GM19240 (cell line): ENCODE data around the gene IL15.
"Not testable (repeated sequence)": the region's sequence is repeated elsewhere in the genome, so short reads cannot be mapped to it uniquely, and the experiment has no call there.

Experiments
- DNase-seq: peaks from one replicate; pipeline ENCODE4 v3.0.0; 2011; ENCODE audit warnings: low spot score; ENCODE audit not compliant: insufficient read length

Gene IL15

DNA sequence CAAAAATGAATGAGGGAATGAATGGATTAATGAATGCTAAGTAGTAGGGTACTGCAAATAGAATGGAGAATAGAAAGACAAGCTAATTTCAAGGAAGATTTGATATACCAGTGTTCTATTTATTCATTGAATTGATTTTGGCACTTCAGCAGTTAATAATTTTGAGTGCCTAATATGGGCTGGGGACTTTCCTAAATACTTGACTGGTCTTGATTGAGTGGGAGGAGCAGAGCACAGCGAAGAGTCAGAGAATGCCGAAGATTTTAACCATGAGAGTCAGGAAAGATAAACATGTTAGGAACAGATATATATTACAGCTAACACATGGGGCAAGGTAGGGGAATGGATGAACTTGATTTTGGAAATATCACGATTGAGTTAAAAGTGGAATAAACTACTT, 10.6 kb downstream of the IL15 start:
- no peak for DNase-seq

DNA sequence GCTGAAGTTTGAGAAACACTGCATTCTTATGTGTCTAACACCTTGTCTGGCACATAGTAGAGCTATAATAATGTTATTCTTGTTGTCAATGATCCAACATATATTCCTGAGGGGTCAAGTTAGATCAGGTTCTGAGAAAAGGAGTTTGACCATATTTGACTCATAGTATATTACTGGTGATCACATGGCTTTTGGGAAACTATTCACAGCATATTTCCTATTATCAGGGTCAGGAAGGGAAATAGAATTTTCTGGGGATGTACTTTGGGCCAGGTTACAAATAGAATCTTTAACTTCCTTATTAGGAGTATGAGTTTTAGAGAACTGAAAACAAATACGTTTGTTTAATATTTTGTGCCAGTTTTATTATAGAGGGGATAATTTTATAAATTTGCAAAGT, 11.6 kb downstream of the IL15 start:
- DNase-seq = no peak

DNA sequence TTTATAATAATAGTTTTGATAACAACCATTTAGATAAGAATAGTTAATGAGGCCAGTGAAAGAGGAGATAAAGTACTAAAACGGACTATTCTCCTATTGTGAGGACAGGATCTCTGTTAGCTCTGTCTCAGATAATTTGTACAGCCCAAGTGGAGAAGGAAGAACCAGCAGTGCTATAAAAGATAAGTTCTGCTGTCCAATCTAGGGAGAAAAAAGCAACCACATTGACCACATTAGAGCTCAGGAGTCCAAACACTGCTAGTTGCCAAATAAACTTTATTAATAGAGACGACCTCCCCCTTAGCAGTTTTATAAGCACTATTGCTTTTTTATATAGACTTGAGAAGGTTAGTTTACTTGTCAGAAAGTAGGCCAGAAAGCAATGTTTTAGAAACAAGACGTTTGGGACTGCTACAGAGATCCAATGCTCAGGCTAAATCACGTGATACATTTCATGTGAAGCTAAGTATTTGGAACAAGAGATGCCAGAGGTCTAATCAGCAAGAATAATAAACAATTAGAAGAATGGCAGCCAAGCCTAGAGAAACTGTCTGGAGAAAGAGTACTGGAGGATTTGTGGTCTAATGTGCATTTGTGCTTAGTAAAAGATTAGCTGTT, 15.9 kb downstream of the IL15 start:
- DNase-seq = no peak

DNA sequence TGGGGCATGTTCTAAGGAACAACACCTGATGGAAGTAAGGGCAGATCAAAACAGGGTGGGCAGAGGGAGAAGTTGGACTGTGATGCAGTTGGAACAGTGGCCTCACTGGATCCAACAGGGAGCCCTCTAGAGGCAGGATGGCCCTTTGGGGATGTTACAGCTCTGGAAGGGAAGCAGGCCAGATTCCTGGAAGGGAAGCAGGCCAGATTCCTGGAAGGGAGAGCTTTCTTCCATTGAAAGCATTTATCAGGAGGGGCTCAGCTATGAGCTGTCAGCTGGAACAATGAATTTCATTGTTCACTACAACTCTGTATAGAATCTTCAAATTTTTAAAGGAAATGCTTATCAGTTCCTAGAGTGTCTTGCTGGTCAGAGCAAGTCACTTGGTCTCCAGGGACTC, 17.7 kb downstream of the IL15 start:
- DNase-seq = no peak

DNA sequence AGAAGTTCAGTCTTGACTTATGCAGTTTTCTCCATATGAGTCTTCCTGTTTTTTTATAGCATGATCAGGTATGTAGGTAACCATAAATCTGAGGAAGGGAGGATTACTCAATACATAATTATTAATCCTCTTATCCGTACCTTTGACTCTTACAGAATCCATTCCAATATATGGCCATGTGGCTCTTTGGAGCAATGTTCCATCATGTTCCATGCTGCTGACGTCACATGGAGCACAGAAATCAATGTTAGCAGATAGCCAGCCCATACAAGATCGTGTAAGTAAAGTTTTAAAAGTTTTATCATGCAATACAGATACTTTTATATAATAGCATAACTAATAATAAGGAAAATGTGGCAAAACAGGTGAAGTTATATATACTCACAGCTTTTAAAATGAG, 19.6 kb downstream of the IL15 start:
- no peak for DNase-seq

DNA sequence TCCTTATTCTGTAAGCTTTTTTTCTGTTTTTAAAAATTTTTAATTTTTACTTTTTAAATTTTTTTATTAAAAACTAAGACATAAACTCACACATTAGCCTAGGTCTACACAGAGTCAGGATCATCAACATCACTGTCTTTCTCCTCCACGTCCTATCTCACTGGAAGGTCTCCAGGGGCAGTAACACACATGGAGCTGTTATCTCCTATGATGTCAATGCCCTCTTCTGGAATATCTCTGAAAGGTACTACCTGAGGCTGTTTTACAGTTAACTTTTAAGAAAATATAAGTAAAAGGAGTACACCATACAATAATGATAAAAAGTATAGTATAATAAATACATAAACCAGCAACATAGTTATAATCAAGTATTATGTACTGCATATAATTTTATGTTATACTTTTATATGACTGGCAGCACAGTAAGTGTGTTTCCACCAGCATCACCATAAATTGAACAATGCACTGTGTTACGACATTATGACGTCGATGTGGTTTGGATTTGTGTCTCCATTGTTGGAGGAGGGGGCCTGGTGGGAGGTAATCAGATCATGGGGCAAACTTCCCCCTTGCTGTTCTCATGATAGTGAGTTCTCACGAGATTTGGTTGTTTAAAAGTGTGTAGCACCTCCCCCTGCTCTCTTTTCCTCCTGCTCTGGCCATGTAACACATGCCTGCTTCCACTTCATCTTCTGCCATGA, 21.3 kb downstream of the IL15 start:
- DNase-seq = no peak

DNA sequence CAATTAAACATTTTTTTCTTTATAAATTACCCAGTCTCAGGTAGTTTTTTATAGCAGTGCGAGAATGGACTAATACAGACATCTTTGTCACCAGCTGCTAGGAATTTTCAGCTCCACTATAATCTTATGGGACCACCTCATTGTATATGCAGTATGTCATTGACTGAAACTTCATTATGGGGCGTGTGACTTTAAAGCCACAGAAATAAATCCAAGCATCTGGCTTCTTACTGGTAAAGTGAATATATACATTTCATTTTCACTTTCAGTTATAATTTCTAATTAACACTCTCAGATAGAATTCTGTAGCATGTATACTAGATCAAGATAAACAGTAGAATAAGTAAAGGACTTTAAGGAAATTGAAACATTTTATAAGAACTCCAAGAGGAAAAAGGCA, 21.9 kb downstream of the IL15 start:
- DNase-seq = no peak

DNA sequence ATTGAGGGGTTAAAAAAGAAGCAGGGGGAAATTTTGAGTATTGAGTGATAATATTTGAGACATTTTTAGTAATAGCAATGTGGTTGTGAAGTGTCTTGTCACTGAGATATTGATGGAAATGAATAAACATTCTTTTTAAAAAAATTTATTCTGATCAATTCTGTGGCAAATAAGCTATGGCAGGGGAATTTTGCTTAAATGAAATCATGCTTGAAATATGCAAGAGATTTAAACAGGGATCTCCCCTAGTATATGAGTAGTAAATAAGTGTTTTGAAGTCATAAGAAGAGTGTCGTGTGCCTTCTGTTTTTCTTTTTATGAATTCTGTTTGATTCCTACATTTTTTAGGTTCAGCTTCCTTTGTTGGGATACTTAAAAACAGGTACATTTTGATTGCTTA, 23.2 kb downstream of the IL15 start:
- no peak for DNase-seq

DNA sequence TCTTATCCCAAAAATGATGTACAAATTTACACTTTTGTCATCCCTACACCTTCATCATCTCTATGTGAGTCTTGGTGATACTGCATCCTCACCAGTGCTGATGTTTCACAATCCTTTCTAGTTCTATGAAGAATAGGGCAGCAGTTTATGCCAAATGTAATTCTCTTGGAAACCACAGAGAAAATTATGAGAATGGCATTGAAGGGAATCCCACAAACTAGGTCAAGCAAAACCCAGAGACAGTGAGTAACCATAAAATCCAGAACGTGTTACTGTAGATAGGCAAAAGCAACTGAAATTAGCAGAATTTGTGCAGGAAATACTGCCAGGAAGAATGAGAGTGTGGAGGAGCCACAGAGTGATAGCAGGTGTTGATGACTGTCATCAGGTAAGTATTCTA, 24.5 kb downstream of the IL15 start:
- DNase-seq = no peak

DNA sequence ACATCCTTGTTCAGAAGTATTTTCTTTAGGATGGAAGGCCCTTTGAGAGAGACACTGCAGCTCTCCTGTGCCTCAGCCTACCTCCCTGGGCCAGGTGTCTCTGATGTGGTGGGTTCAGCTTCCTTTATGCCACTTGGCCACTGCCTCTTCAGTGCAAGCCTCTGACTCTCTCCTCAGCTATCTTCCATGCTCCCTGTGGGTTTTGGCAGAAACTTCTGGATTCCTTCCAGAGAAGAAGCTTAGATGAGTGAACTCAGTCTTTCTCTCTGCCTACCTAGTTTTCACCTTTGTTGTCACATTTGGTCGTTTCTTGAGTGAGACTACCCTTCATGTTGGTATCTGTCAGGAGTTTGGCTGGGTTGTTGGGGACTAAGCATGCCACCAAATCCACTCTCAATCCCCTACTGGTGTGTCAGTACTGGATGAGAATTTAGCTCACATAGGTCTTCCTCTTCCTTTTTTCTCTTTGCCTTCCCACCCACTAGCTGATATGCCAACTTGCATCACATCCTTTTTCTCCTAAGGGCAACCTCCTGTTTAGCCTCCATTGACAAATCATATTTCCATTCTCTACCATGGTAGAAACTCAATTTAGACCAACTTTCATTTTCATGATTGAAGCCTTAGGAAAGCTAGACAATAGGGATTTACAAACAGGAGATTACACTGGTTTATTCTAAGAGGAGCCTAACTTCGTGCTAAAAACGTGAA, 32.0 kb downstream of the IL15 start:
- no peak for DNase-seq

DNA sequence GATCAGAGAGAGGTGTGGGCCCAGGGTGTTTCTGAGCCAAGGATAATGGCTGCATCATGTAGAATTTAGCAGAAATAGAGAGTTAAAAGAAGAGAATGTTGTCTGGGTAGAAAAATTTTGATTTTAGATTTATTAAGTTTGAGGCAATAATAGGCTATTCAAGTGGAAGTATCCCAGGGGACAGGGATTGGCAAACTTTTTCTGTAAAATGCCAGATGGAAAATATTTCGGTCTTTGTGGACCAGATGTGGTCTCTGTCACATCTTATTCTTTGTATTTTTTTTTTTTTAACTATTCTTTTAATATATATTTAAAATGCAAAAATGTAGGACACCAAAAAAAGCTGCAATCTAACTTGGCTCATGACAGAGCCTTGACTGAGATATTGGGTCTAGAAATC, 33.1 kb downstream of the IL15 start:
- no peak for DNase-seq

DNA sequence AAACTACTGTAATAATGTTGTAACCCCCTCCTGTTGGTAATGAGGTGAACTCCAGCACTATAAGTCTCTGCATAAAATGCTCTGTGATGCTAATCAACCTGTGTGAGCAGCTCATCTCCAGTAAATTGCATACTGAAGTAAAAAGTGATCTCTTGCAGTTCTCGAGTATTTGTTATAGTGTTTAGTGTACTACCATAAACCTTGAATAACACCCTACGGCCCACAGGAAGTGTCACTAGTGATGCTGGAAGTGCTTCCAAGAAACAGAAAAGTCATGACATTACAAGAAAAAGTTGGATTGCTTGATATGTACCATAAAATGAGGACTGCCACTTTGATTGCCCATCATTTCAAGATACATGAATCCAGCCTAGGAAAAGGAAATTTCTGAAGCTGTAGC, 39.0 kb downstream of the IL15 start:
- no peak for DNase-seq

DNA sequence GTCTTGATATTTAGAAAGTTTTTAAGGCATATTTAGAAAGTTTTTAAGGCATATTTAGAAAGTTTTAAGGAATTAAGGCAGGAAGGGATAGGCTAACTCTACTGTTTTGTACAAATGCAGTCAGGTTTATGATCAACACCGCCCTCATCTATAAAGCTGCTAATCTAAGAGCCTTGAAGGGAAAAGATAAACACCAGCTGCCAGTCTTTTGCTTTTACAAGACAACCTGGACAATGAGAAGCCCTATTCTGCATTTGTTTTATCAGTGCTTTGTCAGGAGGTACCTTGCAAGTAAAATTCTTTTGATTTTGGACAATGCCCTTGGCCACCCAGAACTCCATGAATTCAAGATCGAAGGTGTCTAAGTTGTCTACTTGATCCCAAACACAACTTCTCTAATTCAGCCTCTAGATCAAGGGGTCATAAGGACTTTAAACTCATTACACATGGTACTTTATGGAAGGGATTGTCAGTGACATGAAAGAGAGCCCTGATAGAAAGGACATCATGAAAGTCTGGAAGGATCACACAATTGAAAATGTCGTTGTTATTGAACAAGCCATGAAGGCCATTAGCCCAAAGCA, 39.8 kb downstream of the IL15 start:
- DNase-seq = no peak

DNA sequence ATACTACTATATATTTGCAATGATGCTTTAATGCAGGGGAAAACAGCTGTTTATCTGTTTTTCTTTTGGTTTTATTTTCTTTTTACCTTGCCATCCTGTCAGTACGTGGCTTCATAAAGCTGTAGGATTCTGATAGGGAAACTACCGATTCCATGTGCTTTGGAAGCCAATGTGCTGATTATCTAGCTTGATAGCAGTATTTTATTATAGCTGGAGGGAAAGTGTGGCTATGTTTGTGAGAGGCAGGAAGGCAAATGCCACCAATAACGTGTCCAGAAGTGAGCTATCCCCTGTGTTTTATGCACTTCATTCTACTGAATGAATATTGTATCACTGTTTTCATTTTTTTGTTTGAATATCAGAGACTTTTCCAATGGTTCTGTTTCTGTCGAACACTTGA, 43.7 kb downstream of the IL15 start:
- DNase-seq = no peak

DNA sequence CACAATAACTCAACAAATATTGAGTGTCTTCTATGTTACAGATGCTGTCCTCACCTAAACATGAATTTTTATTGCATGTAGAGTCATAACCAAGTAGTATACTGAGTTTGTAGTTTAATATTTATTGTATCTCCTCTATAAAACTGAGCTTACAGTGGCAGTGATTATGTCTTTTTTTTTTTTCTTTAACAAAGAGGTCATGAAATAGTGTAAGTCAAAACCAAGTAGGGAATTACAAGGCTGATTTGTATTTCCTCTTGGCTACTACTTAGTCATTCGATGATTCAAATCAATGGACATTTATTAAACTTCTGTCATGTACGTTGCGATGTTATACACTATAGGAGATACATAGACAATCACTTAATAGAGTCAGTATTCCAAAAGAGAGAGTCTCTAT, 48.4 kb downstream of the IL15 start:
- DNase-seq = no peak

DNA sequence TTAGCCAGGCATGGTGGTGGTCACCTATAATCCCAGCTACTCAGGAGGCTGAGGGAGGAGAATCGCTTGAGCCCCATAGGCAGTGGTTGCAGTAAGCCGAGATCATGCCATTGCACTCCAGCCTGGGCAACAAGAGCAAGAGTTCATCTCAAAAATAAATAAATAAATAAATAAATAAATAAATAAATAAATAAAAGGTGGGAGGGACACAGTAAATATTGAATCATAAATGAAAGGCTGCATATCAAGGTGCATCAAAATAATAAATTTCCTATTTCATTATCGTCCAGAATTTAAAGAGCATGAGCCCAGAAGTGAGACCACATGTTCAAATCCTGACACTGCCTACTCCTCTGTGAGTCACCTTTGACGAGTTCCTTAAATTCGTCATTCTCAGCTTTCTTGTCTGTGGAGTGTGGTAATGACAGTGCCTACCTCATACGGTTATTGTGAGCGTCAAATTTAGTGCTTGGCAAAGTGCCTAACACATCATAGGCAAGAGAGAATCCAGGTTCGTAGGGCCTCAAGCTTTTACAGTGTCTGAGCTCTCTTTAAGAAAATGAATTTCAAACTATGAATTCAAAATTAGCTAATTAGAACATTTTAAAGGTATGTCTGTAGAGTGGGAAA, 49.9 kb downstream of the IL15 start:
- no peak for DNase-seq

DNA sequence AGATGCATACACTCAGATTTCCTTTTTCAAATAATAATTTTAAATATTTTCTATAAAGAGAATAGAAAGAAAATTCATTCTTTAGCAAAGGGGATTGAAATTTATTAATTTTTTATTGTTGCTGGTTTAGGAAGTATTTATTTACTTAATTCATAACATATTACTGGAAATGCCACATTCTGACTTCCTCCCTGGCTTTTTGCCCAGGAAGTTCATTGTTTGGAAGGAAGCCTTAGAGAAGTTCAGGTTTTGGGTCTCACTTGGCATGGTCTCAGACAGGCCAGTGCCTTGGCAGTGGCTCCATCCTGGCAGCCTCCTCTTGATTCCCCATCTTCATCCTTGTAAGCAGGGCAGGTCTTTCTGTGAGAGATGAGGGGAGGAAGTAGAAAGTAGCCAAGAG, 50.5 kb downstream of the IL15 start:
- no peak for DNase-seq

DNA sequence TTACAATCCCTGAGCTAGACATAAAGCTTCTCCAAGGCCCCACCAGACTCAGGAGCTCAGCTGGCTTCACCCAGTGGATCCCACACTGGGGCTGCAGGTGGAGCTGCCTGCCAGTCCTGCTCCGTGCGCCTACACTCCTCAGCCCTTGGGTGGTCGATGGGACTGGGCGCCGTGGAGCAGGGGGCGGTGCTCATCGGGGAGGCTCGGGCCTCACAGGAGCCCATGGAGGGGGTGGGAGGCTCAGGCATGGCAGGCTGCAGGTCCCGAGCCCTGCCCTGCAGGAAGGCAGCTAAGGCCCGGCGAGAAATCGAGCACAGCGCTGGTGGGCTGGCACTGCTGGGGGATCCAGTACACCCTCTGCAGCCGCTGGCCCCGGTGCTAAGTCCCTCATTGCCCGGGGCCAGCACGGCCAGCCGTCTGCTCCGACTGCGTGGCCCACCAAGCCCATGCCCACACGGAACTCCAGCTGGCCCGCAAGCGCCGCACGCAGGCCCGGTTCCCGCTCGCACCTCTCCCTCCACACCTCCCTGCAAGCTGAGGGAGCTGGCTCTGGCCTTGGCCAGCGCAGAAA, 53.4 kb downstream of the IL15 start:
- not testable (repeated sequence) for DNase-seq

DNA sequence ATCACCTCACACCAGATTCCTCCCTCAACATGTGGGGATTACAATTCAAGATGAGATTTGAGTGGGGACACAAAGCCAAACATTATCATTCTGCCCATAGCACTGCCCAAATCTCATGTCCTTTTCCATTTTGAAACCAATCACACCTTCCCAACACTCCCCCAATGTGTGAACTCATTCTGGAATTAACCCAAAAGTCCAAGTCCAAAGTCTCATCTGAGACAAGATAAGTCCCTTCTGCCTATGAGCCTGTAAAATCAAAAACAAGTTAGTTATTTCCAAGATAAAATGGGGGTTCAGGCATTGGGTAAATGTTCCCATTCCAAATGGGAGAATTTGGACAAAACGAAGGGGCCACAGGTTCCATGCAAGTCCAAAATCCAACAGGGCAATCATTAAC, 54.9 kb downstream of the IL15 start:
- not testable (repeated sequence) for DNase-seq

DNA sequence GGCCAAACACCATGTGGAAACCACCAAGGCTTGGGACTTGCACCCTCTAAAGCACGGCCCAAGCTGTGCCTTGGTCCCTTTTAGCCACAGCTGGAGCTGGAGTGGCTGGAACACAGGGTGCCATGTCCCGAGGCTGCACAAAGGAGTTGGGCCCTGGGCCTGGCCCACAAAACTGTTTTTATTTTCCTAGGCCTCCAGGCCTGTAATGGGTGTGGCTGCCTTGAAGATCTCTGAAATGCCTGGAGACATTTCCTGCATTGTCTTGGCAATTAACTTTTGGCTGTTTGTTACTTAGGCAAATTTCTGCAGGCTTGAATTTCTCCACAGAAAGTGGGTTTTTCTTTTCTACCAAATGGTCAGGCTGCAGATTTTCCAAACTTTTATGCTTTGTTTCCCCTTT, 55.7 kb downstream of the IL15 start:
- no peak for DNase-seq

DNA sequence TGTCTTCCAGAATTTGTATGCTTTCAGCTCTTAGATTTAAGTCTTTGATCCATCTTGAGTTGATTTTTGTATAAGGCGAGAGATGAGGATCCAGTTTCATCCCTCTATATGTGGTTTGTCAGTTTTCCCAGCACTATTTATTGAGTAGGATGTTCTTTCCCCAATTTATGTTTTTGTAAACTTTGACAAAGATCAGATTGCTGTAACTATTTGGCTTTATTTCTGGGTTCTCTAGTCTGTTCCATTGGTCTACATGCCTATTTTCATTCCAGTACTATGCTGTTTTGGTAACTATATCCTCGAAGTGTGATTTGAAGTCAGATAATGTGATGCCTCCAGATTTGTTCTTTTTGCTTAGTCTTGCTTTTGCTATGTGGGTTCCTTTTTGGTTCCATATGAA, 60.7 kb downstream of the IL15 start:
- DNase-seq = no peak
